Spleen (tissue), 11 donors: ENCODE results near the gene IDUA. TPM values are rescaled to one million over a fixed set of nuclear protein-coding genes. Genes with fewer than 3 reads are reported as not detected.

ENCODE experiments used
- DNase-seq: peaks from one replicate; pipeline ENCODE4 v3.0.0-alpha.2; 2020
- H3K27ac ChIP-seq, 8 donors: fragments of 200-600 bp; sonication (generic) in 7 of 8; 1 replicate in 4 of 8; 2 replicates in 4 of 8; pipeline versions ENCODE4 v1.5.0 to v1.8.0; 2016 to 2021; ENCODE audit warnings: inconsistent platforms in 4 of 8, mild to moderate bottlenecking in 4 of 8, moderate library complexity in 1 of 8
- H3K27me3 ChIP-seq, 7 donors: fragments of 200-600 bp; sonication (generic) in 6 of 7; replicated peaks in 1 of 7; 1 replicate in 4 of 7; 2 replicates in 3 of 7; pipeline versions ENCODE4 v1.5.0 to v1.8.0; 2016 to 2021; ENCODE audit warnings: inconsistent platforms in 3 of 7, mild to moderate bottlenecking in 1 of 7
- H3K36me3 ChIP-seq, 6 donors: fragments of 200-600 bp; sonication (generic) in 5 of 6; 1 replicate in 4 of 6; 2 replicates in 2 of 6; pipeline versions ENCODE4 v1.5.0 to v1.8.0; 2016 to 2021; ENCODE audit warnings: inconsistent platforms in 2 of 6
- H3K4me1 ChIP-seq, 6 donors: fragments of 200-600 bp; sonication (generic) in 5 of 6; 1 replicate in 3 of 6; 2 replicates in 3 of 6; pipeline versions ENCODE4 v1.5.0 to v1.8.0; 2016 to 2021; ENCODE audit warnings: inconsistent platforms in 3 of 6
- H3K4me3 ChIP-seq, 8 donors: fragments of 200-600 bp; sonication (generic) in 7 of 8; 1 replicate in 4 of 8; 2 replicates in 4 of 8; pipeline versions ENCODE4 v1.5.0 to v1.8.0; 2016 to 2021; ENCODE audit warnings: inconsistent platforms in 4 of 8, mild to moderate bottlenecking in 4 of 8, moderate library complexity in 2 of 8
- H3K9me3 ChIP-seq, 8 donors: fragments of 200-600 bp; sonication (generic) in 7 of 8; 1 replicate in 4 of 8; 2 replicates in 4 of 8; pipeline versions ENCODE4 v1.5.0 to v1.8.0; 2016 to 2021; ENCODE audit warnings: inconsistent platforms in 4 of 8
- POLR2A ChIP-seq, 3 donors: fragments of 450-650 bp; IDR thresholded peaks; one replicate each; pipeline ENCODE4 v1.5.1; 2017; ENCODE audit warnings: antibody characterized with exemption in 3 of 3, mild to moderate bottlenecking in 1 of 3
- POLR2AphosphoS5 ChIP-seq, 3 donors: sonication (generic); formaldehyde crosslinking; IDR thresholded peaks; one replicate each; pipeline ENCODE4 v1.5.1; 2017; ENCODE audit warnings: antibody characterized with exemption in 3 of 3
- WGBS, 5 donors: extraction: QIAGEN DNeasy Blood & Tissue Kit in 3 of 5; methylation state at CpG; one replicate each; pipeline versions ENCODE4 v1.1.5 to v1.1.7; 2013 to 2018; 5-methylcytosine and 5-hydroxymethylcytosine counted together
- intact Hi-C: fragments of 100-400 bp; cut with DNase I; formaldehyde crosslinking; loops from one replicate; pipeline ENCODE4 v1.15.0; 2023; ENCODE audit warnings: low total_unique reads
- polyA plus RNA-seq, 3 donors: library from polyadenylated mRNA; stranded (reverse); fragments of 200-250 nt; gene quantifications; one replicate each; pipeline ENCODE4 v1.2.1, GENCODE V29; 2013
- total RNA-seq, 7 donors: library from RNA; depleted of rRNA in 3 of 7; stranded (reverse); fragments of >200 nt in 3 of 7; fragmentation: NEBNext Ultra II Directional in 4 of 7; extraction: Animal tissue kit (Norgen Biotek cat#: 25700) in 4 of 7; gene quantifications; one replicate each; pipeline versions ENCODE4 v1.1.0 to v1.2.1, GENCODE V29; 2016 to 2021
- TF ChIP-seq, protein P1 (sequence below), 11 experiments: fragments of 200-600 bp in 7 of 11; fragments of 450-650 bp in 4 of 11; sonication (generic) in 4 of 11; IDR thresholded peaks in 8 of 11; conservative IDR thresholded peaks in 3 of 11; 1 replicate in 7 of 11; 2 replicates in 4 of 11; pipeline versions ENCODE4 v1.4.0 to v1.8.0; 2016 to 2021; ENCODE audit warnings: antibody characterized with exemption in 11 of 11, inconsistent platforms in 4 of 11, mild to moderate bottlenecking in 1 of 11
- donor health status: healthy with polysubstance abuse.
- donor health status: DM: no; HTN: no; CAD: no; lungs with moderate emphysema.
- donor health status: DM: no; HTN: no; CAD: no.
- donor health status: Bipolar disorder and iron deficiency.
- donor health status: healthy.
- donor health status: DM: no; HTN: no; CAD: no.
- donor health status: DM: yes; HTN: yes; CAD: no.

The IDUA gene
- total and polyA plus RNA-seq, 10 donors: 11.5 to 58.3 (median 24.4) TPM

DNA sequence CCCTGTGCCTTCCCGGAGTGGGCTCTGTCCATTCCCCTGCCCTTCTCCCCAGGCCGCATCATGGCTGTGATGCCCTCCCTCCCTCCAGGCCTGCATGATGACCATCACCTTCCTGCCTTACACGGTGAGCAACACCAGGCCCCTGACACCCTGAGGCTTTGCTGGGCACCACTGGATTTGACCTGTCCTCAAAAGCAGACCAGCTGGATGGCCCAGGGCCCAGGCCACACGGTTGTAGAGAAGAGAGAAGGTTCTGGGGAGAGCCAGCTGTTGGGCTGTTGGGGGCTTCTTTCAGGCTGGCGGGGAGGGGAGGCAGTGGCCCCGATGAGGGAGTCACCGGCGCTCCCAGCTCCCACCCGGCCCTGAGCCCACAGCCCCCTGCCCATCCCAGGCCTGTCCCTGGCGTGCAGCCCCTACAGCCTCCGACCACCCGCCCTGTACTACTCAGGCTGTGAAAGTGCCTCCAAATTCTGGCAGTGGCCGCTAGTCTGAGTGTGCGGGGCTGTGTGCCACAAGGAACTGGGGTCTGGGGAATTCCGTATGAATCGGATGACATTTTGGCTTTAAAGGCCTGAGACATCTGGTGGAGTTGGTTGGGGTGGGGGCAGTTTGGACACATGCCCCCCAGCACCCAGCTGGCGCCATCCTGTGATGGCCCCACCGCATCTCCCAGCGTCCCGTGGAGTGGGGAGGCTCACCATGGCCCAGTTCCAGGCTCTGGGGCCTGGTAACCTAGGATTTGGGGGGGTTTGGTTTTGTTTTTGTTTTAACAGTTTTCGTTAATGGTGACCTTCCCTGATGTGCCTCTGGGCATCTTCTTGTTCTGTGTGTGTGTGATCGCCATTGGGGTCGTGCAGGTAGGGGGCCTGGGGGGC lies 35.0 kb upstream of the IDUA start:
- WGBS, 5 donors: 89 to 94% (median 91%) methylated on average over 19 to 23 of the region's 23 CpGs
- Histone ChIP-seq H3K4me3 (no peak overlapping the region), H3K36me3 (peaks cover 0 to 57% (median 29%) of the 10 kb centered on the region in 6 donors), H3K9me3 (no peaks in the 10 kb centered on the region), H3K27me3 (no peaks in the 10 kb centered on the region), H3K27ac (no peak overlapping the region), H3K4me1 (peaks cover 0 to 20% (median 6%) of the 10 kb centered on the region in 6 donors)
- no peak for TF ChIP-seq POLR2AphosphoS5 (IDR thresholded peaks at IDR 0.05)
- TF ChIP-seq, protein P1, sequence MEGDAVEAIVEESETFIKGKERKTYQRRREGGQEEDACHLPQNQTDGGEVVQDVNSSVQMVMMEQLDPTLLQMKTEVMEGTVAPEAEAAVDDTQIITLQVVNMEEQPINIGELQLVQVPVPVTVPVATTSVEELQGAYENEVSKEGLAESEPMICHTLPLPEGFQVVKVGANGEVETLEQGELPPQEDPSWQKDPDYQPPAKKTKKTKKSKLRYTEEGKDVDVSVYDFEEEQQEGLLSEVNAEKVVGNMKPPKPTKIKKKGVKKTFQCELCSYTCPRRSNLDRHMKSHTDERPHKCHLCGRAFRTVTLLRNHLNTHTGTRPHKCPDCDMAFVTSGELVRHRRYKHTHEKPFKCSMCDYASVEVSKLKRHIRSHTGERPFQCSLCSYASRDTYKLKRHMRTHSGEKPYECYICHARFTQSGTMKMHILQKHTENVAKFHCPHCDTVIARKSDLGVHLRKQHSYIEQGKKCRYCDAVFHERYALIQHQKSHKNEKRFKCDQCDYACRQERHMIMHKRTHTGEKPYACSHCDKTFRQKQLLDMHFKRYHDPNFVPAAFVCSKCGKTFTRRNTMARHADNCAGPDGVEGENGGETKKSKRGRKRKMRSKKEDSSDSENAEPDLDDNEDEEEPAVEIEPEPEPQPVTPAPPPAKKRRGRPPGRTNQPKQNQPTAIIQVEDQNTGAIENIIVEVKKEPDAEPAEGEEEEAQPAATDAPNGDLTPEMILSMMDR (IDR thresholded peaks at IDR 0.05 in 8 of 11, conservative IDR thresholded peaks at IDR 0.05 in 3 of 11): no peak
- no peak for TF ChIP-seq POLR2A (IDR thresholded peaks at IDR 0.05)
- peak; percentile 68 for DNase-seq
- intact Hi-C loops: no loop called here

DNA sequence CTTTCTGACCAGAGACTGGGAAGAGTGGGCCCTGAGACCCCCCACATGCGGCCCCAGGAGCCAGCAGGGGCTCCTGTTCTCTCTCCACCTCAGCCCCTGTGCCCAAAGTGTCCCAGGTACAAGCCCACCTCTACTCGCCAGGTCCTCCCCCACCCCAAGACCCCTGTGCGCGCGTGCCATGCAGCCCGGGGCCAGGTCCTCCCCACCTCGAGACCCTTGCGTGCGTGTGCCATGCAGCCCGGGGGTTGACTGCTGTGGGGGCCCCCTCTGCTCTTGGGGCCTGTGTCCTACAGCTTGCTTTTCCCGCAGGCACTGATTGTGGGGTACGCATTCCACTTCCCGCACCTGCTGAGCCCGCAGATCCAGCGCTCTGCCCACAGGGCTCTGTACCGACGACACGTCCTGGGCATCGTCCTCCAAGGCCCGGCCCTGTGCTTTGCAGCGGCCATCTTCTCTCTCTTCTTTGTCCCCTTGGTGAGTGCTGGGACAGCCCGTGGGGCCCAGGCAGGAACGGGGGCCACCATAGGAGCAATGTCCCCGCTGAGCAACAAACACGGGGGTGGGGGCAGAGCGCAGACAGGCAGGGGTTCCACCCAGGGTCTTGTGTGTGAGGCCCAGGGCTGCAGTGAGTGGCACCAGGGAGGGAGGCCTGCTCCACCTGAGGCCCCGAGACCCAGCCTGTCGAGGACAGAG lies 33.8 kb upstream of the IDUA start:
- TF ChIP-seq, protein P1 (IDR thresholded peaks at IDR 0.05 in 8 of 11, conservative IDR thresholded peaks at IDR 0.05 in 3 of 11): no peak
- TF ChIP-seq POLR2AphosphoS5 (IDR thresholded peaks at IDR 0.05): peak in 1 of 3 donors; percentile 41
- intact Hi-C loops: no loop called here
- Histone ChIP-seq H3K36me3 (peaks cover 0 to 69% (median 34%) of the 10 kb centered on the region in 6 donors), H3K9me3 (no peaks in the 10 kb centered on the region), H3K27ac (no peak overlapping the region), H3K27me3 (no peaks in the 10 kb centered on the region), H3K4me3 (no peak overlapping the region), H3K4me1 (peaks cover 0 to 8% (median 3%) of the 10 kb centered on the region in 6 donors)
- DNase-seq: peak; percentile 64
- WGBS, 5 donors: 87 to 97% (median 95%) methylated on average over 16 to 28 of the region's 28 CpGs

DNA sequence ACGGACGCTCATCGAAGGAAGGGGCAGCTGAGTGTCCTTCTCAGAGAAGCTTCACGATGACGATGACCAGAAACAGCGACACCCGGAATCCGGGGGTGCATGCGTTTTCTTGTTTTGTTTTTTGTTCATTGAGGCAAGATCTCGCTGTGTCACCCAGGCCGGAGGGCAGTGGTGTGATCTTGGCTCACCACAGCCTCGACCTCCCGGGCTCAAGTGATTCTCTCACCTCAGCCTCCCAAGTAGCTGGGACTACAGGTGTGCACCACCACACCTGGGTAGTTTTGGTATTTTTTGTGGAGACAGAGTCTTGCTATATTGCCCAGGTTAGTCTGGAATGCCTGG lies 33.3 kb upstream of the IDUA start:
- H3K9me3 ChIP-seq: no peaks in the 10 kb centered on the region
- no peak for DNase-seq
- no peaks in the 10 kb centered on the region for H3K27me3 ChIP-seq
- intact Hi-C loops: no loop called here
- H3K27ac ChIP-seq: no peak overlapping the region
- whole genome bisulfite sequencing, 5 donors: 94 to 98% (median 97%) methylated on average over 13 of the region's 13 CpGs
- peaks cover 0 to 2% (median under 1%) of the 10 kb centered on the region in 6 donors for H3K4me1 ChIP-seq
- H3K36me3 ChIP-seq: peaks cover 0 to 74% (median 39%) of the 10 kb centered on the region in 6 donors
- no peak overlapping the region for H3K4me3 ChIP-seq
- no peak for TF ChIP-seq POLR2AphosphoS5 (IDR thresholded peaks at IDR 0.05)
- TF ChIP-seq POLR2A (IDR thresholded peaks at IDR 0.05): no peak
- TF ChIP-seq, protein P1 (IDR thresholded peaks at IDR 0.05 in 8 of 11, conservative IDR thresholded peaks at IDR 0.05 in 3 of 11): no peak
